ENCODE results near the gene LTBP1. TPM values are rescaled to one million over a fixed set of nuclear protein-coding genes. Genes with fewer than 3 reads are reported as not detected.

Gene LTBP1
- polyA plus RNA-seq, 1 experiment, result 124 TPM

DNA sequence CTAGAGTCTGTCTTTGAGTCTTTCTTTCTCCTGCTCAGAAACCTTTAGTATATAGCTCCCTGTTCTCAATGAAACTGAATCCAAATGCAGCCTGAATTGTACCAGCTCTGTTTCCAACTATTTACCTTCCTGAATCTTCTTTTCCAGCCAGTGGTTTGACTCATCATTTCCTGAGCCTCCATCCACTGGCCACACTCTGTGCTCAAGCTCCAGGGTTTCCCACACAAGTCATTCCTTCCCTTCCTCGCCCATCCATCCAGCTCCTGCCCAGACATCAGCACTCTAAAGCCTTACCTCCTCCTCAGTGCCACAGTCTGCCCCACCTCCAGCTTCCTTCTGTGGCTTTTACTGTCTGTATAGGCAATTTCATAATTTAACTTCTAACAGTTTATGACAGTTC lies 296.1 kb downstream of the LTBP1 start:
- no peak overlapping the region for H3K4me3 ChIP-seq (ENCODE audit: low read depth, low read length)
- ChIA-PET POLR2A (interaction anchor here (0.8 kb wide), 1 partner anchor 23 kb away, joined by 4 read pairs; no protein-coding TSS in a partner anchor), CTCF (interaction anchor here (0.8 to 1.1 kb wide), 2 partner anchors 14 to 204 kb away, joined by 3 read pairs; no protein-coding TSS in a partner anchor)
- TF ChIP-seq, protein P1, sequence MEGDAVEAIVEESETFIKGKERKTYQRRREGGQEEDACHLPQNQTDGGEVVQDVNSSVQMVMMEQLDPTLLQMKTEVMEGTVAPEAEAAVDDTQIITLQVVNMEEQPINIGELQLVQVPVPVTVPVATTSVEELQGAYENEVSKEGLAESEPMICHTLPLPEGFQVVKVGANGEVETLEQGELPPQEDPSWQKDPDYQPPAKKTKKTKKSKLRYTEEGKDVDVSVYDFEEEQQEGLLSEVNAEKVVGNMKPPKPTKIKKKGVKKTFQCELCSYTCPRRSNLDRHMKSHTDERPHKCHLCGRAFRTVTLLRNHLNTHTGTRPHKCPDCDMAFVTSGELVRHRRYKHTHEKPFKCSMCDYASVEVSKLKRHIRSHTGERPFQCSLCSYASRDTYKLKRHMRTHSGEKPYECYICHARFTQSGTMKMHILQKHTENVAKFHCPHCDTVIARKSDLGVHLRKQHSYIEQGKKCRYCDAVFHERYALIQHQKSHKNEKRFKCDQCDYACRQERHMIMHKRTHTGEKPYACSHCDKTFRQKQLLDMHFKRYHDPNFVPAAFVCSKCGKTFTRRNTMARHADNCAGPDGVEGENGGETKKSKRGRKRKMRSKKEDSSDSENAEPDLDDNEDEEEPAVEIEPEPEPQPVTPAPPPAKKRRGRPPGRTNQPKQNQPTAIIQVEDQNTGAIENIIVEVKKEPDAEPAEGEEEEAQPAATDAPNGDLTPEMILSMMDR (IDR thresholded peaks at IDR 0.05; ENCODE audit: insufficient read depth, low read depth, low read length), result no peak
- H3K27me3 ChIP-seq (ENCODE audit: control insufficient read depth, insufficient read depth, low read length), result no peaks in the 10 kb centered on the region
- H3K36me3 ChIP-seq (ENCODE audit: control insufficient read depth, insufficient read depth, low read length), result no peaks in the 10 kb centered on the region
- DNase-seq (ENCODE audit: low read depth), result no peak

DNA sequence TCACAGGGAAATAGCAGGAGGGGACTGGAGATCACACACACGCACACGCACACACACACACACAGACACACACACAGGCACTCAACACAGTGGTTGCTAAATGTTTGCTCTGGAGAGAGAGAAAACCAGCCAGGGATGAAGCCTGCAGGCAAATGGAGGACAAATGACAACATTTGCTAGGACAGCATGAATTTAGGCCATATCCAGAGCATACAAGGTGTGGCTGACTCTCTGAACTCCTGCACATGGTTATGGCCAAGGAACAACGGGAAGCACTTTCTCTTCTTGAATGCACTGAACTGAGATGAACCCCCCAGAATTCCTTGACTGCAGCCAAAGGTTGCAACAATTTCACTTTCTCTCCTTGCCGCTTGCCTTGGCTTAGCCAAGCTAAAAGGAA lies 299.7 kb downstream of the LTBP1 start:
- no peak for DNase-seq (ENCODE audit: low read depth)
- no peaks in the 10 kb centered on the region for H3K27me3 ChIP-seq (ENCODE audit: control insufficient read depth, insufficient read depth, low read length)
- TF ChIP-seq, protein P1 (IDR thresholded peaks at IDR 0.05; ENCODE audit: insufficient read depth, low read depth, low read length), result no peak
- no peak overlapping the region for H3K4me3 ChIP-seq (ENCODE audit: low read depth, low read length)
- POLR2A ChIA-PET, result no interaction called here
- CTCF ChIA-PET, result interaction anchor here (1.5 kb wide), 1 partner anchor 26 kb away, joined by 3 read pairs; no protein-coding TSS in a partner anchor
- H3K36me3 ChIP-seq (ENCODE audit: control insufficient read depth, insufficient read depth, low read length), result peaks cover 3% of the 10 kb centered on the region; the same call in 1 of the 2 replicates

DNA sequence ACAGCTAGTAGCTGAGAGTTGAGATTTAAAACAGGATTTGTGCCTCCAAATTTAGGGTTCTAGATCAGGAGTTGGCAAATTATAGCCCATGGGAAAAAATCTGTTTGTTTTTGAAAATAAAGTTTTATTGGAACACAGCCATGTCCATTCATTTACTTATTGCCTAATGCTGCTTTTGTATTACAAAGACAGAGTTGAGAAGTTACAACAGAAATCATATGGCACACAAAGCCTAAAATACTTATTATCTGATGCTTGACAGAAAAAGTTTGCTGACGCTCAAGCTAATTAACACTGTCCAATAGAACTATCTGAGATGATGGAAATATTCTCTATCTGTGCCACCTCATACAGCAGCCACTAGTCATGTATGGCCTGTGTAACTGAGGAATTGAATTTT lies 300.6 kb downstream of the LTBP1 start:
- Histone ChIP-seq H3K4me3 (ENCODE audit: low read depth, low read length) (no peak overlapping the region), H3K36me3 (ENCODE audit: control insufficient read depth, insufficient read depth, low read length) (peaks cover 3% of the 10 kb centered on the region; the same call in 1 of the 2 replicates), H3K27me3 (ENCODE audit: control insufficient read depth, insufficient read depth, low read length) (no peaks in the 10 kb centered on the region)
- POLR2A ChIA-PET, result interaction anchor here (0.7 kb wide), 1 partner anchor 8 kb away, joined by 3 read pairs; no protein-coding TSS in a partner anchor
- no peak for DNase-seq (ENCODE audit: low read depth)
- CTCF ChIA-PET, result no interaction called here
- TF ChIP-seq, protein P1 (IDR thresholded peaks at IDR 0.05; ENCODE audit: insufficient read depth, low read depth, low read length), result no peak

DNA sequence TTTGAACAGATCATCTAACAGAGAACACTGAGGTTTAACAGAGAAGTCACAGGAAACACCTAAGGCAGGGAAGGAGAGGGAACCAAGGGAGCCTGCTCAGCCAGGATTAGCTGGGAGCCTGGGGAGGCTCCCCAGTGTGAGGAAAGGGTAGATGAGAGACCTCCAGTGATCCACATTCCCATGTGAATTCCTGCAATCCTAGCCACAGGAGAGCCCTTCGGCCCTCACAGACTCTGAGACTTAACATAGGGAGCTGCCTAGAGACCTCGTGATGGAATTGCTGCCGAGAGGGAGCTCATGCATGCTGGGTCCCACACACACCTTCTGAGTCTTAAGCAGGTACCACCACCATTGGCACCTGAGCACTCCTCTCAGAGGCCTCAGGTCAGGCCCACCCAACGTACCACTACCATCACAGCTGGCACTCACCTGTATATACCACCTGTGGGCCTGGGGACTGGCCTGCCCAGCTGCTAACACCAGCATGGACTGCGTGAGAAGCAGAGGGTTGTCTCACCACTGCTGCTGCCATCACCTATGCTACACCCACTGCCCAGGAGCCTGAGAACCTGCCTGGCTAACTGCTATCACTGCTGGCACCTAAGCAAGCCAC lies 303.8 kb downstream of the LTBP1 start:
- ChIA-PET CTCF (no interaction called here), POLR2A (no interaction called here)
- DNase-seq (ENCODE audit: low read depth), result no peak
- Histone ChIP-seq H3K36me3 (ENCODE audit: control insufficient read depth, insufficient read depth, low read length) (peaks cover 3% of the 10 kb centered on the region; the same call in 1 of the 2 replicates), H3K27me3 (ENCODE audit: control insufficient read depth, insufficient read depth, low read length) (no peaks in the 10 kb centered on the region), H3K4me3 (ENCODE audit: low read depth, low read length) (no peak overlapping the region)
- TF ChIP-seq, protein P1 (IDR thresholded peaks at IDR 0.05; ENCODE audit: insufficient read depth, low read depth, low read length), result no peak

DNA sequence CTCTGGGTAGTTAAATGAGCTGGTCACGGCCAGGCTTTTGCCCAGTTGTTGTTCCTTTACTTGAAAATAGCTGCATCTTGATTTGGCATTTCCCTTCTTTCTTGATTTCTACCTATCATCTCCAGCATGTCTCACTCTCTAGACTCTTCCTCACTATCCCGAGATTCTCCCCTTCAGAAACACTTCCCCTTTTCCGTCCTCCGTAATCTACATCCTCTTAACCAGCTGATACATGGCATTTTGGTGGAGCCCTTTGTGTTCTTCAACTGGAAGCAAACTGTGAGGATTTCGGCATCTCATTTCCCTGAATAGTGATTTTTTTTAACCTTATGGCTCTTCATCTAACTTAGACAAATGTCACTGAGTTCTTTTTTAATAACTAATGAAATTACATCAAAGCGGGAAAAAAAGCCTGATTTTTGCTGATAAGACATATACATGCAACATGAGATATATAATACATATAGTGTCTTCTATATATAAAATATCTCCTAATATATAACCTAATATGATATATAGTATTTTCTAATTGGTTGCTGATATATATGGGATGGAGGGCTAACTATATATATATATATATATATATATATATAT lies 309.5 kb downstream of the LTBP1 start:
- Histone ChIP-seq H3K36me3 (ENCODE audit: control insufficient read depth, insufficient read depth, low read length) (no peaks in the 10 kb centered on the region; the same call in 1 of the 2 replicates), H3K27me3 (ENCODE audit: control insufficient read depth, insufficient read depth, low read length) (no peaks in the 10 kb centered on the region), H3K4me3 (ENCODE audit: low read depth, low read length) (no peak overlapping the region)
- no peak for DNase-seq (ENCODE audit: low read depth)
- POLR2A ChIA-PET, result no interaction called here
- CTCF ChIA-PET, result interaction anchor here (0.7 kb wide), 1 partner anchor 11 kb away, joined by 3 read pairs; no protein-coding TSS in a partner anchor
- TF ChIP-seq, protein P1 (IDR thresholded peaks at IDR 0.05; ENCODE audit: insufficient read depth, low read depth, low read length), result no peak

Data from BJ (cell line).